HL-60/S4 treated with phorbol 12-myristate 13-acetate at 8.2 ng/mL for 4 days and 3 days (cell line): ENCODE data around the gene HELZ.
"Not testable (repeated sequence)": the region's sequence is repeated elsewhere in the genome, so short reads cannot be mapped to it uniquely, and the experiment has no call there.

ENCODE experiments used
- in situ Hi-C: fragments of 300-500 bp; cut with MboI; formaldehyde crosslinking; loops from 2 replicates; pipeline ENCODE4 v1.15.0; 2022; ENCODE audit warnings: low sequenced_read_pairs

The HELZ gene

DNA sequence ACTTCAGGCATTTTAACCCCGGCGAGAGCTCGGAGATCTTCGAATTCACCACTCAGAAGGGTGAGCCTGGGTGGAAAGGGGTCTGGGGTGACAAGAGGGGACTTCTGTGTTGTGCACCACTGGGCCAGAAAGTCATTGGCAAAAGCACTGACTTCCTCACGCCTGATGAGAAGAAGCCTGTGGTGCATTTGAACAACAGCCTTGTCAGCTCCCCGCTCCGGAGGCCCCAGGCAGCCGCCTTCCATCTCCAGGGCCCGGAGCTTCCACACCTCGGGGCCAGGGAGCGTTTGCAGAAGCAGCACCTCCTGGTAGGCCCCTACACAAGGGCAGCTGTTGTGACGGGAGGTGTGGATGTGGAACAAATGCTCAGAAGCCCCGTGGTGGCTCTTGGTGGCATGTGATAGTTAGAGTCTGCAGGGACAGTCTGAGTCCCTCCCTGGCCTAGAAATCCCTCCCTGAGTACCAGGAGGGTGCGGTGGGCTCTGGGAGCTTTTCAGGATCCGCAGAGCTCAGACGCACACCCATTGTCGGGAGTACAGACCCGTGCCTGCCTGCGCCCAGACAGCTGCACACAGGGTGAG is 190.9 kb downstream of the HELZ start:
- in situ Hi-C loops = no loop called here

- in situ Hi-C loops = no loop called here
Measured at GRCh38 chr17:67053438-67054000, 191.5 kb downstream of the HELZ start.

DNA sequence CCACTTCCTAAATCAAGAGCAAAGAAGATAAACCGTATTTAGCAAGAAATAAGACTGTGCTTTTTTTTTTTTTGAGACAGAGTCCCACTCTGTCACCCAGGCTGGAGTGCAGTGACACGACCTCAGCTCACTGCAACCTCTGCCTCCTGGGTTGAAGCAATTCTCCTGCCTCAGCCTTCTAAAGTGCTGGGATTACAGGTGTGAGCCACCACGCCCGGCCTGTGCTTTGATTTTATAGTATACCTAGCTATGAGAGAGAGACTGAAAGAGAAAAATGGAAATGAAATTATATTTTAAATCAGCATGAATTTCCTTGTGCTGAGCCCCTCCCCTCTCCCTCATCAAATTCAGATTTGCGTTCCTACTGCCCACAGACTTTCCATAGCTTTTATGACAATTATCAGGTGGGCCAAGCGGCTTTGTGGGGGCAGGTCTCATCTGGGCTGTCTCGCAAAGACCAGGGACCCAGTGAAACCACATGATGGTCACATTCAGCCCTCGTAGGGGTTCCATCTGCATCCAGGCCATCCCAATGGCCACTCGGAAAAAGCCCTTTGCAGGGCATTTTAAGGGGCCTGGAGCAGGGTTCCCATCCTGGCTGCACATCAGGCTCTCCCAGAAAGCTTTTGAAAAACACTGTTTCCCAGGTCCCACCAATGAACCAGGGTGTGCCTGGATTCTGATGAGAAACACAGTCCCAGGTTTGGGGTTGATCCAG is 192.1 kb downstream of the HELZ start:
- in situ Hi-C loops = no loop called here

- in situ Hi-C loops = no loop called here
Measured at GRCh38 chr17:67051837-67052236, 193.2 kb downstream of the HELZ start.

DNA sequence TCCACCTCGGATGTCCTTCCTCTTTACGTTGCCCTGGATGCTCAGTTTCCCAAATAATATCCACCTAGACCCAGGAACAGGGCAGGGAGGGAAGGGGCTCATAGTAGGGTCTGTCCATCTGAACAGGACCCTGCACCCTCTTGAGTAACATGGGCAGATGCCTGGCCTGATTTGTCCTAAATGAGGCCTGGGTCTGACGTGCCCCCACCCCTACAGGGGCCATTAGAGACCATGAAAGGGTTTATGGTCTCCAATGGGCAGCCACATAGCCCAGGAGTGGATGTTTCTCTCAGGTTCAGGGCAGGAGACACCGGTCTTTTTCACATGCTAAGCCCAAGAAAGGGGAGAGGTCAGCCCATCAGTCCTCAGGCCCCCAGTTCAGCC is 193.8 kb downstream of the HELZ start:
- in situ Hi-C loops = no loop called here

DNA sequence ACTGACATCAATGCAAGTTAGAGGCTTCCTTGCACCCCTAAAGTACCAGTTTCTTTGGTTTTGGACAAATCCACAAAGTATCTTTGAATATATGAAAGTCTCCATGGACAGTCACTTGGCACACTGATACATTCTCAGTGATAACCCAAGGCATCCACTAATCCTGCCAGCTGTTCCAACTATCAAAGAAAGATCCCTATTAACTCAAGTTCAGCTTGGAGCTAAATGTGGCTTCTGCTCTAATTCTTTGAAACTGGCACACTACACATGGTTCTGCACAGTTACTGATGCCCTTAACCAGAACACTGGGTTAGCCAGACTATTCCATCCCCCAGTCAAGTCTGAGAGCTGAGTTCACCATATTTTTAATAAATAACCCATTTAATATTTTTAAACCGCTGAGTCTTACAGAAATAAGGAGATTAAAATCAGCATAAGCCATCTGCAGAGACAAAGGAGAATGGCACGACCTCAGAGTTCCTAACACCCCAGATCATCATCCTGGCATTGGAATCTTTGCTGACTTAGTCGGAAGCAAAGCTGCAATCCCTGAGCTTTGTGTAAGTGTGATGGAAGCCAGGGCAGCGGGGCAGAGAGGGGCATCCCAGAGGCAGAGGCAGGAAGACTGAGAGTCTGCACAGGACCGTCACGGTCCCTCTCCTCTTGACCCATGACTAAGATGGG is 194.4 kb downstream of the HELZ start:
- in situ Hi-C loops = no loop called here

GRCh38 chr17:67050066-67050465 is 194.9 kb downstream of the HELZ start:
- in situ Hi-C loops = no loop called here

GRCh38 chr17:67049025-67049739 is 195.8 kb downstream of the HELZ start:
- in situ Hi-C loops = no loop called here

DNA sequence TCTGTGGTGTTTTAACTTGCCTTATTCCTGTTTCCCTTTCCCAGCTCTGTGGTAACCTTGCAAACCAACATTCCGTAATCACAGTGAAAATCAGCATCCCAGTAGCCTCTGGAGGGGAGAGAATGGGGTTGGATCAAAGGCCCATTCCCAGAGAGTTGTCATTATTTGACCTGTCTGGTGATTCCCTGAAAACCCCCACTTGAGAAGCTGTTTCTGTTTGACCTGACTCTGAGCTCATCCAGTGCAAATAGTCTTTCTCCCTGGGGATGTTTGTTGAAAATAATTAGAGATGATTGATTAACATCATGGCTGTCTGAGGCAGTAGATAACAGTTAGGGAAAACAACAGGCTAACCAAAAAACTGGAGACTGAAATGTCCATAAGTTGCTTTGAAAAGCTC is 197.6 kb downstream of the HELZ start:
- in situ Hi-C loops = no loop called here

DNA sequence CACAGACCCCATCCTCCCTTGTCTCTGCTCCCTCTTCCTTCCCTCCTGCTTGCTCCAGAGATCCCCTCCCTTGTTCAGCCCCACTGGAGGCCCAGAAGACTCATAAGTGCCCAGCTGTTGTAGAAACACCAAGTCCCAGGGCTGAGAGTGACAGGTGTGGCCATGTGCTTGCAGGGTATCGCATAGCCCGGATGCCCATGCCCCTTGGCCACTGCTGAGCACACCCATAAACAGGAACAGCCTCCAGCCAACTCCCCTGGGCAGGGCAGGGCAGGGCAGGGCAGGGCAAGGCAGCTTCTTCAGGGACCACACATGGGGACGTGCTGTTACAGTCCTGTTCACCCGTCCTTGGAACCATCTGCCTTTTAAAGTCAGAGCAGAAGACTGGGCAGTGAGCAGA is 198.6 kb downstream of the HELZ start:
- in situ Hi-C loops = no loop called here

- in situ Hi-C loops = no loop called here
Measured at GRCh38 chr17:67044940-67045339, 200.1 kb downstream of the HELZ start.

DNA sequence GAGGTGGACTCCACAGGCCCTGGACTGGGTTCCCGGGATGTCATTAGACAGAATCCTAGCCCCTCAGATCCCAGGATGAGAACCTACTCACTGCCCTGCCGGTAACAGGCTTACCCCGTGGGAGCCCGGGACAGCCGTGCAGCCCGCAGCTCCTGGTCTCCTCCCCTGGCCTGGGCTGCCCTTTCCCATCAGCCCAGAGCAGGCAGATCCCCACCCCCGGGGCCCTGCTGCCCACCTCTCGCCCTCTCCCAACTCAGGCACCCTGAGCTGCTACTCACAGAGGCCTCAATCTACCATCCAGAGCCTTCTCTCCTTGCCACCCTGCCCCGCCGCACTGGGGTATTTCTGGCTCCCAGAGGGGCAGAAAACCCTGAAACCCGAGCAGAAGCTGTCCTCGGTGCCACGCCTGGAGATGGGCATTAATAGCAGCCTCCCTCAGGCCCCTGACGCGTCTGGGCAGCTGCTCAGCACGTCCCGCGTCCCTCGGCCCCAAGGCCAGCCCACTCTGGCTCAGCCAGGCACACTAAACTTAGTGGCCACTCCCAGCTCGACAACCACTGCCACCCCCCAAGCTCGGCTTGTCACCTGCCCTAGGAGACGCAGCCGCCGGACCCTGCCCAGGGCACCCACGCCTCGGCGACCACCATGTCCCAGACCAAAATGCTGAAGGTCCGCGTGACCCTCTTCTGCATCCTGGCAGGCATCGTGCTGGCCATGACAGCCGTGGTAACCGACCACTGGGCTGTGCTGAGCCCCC is 200.8 kb downstream of the HELZ start, which contains the start of gene CACNG1:
CACNG1 (plus strand) TSS at position 539 of the 757 bp plus-strand sequence; CDS start at position 646, 107 bp downstream.
- in situ Hi-C loops = no loop called here

GRCh38 chr17:67043283-67043682 is 201.7 kb downstream of the HELZ start:
- in situ Hi-C loops = no loop called here

DNA sequence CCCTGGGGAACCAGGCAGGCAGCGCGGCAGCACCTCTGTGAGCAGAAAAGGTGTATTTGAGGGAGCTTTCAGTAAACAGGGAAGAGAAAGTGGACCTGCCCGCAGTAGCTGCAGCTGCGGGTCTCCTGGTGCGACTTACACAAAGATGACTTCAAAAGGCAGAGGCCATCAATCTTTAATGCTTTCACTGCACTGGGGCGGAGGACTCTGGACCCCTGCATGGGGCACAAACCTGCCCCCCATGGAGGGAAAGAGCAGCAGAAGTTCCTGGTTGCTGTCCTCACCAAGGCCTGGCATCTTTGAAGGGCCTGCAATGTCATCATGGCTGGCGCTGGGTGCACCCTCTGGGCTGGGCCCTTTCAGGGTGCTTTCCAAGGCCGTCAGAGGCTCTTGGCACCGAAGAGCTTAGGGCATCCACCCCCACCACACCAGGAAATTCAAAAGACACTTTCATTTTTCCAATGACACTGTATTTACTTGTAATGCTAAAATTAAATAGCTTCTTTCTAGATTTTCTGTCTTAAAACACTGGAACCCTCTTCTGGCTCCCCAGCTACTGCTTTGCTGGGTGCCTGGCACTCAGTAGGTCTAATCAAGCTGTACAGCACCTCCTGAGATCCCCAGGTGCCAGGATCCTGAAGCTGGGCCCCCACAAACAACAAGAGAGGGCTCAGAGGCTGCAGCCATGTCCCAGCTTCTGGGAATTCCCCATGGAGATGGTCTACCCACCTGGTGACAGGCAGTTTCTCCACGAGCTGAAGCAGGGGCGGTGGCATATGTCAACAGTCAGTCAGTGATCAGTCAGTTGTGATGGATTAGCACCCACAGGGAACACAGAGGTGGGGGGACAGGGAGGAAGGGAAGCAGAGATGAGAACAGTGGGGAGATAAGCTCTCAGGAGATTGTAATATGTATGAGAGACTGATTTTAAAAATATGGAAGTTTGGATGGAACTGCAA is 202.8 kb downstream of the HELZ start:
- in situ Hi-C loops = no loop called here

GRCh38 chr17:67041531-67041930 is 203.5 kb downstream of the HELZ start:
- in situ Hi-C loops = no loop called here

- in situ Hi-C loops = not testable (repeated sequence)
Measured at GRCh38 chr17:67041119-67041518, 203.9 kb downstream of the HELZ start.

- in situ Hi-C loops = no loop called here
Measured at GRCh38 chr17:67040652-67041051, 204.3 kb downstream of the HELZ start.

DNA sequence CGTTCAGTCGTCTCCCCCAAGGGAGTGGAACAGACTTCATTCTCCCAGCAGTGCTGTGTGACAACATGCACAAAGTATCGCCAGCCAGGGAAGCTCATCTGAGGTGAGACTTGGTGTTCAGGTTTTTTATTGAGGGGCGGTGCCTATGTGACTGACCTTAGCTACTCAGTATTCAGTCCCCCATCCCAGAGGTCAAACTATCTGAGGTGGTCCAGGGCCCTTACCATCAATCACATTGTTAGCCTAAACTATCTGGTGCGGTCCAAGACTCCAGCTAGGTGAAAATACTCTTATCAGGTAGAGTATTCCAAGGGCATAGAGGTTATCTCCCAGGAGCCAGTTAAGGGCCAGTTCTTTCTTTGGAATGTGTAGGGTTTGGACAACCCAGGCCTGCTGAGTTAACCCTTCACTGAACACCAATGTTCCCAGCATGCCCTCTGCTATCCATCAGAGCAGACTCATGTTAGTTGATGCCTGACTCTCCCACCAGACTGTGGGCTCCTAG is 206.1 kb downstream of the HELZ start:
- in situ Hi-C loops = no loop called here
